A673 (cell line): Measurements from ENCODE around the gene SEZ6L2. TPM values are rescaled to one million over a fixed set of nuclear protein-coding genes. Genes with fewer than 3 reads are reported as not detected.

Source experiments
- BruUV-seq: library from RNA; stranded (reverse); fragments of 400-500 nt; replicated peaks from 2 replicates; lab custom pipeline; 2021; lab: Mats Ljungman, UMichigan
- CTCF ChIA-PET: fragments of 300-600 bp; sonication (Branson Sonifier 250); formaldehyde crosslinking; loops from one replicate; lab custom pipeline; 2022; ENCODE audit warnings: antibody characterized with exemption; lab: Charles Lee
- POLR2A ChIA-PET: fragments of 300-600 bp; sonication (Branson Sonifier 250); formaldehyde crosslinking; loops from one replicate; lab custom pipeline; 2022; ENCODE audit warnings: antibody characterized with exemption; ENCODE audit not compliant: low non-redundant PET; lab: Charles Lee
- DNase-seq: peaks from one replicate; pipeline ENCODE4 v3.0.0-alpha.2; 2015; ENCODE audit warnings: low spot score
- H3K27ac ChIP-seq: fragments of 200-600 bp; sonication (generic); 2 replicates; pipeline ENCODE4 v1.5.1; 2016; ENCODE audit warnings: mixed run types, low read depth, mild to moderate bottlenecking, mixed read lengths, antibody characterized with exemption, low read length; ENCODE audit not compliant: poor library complexity, severe bottlenecking
- H3K27me3 ChIP-seq: fragments of 200-600 bp; sonication (generic); replicated peaks from 2 replicates; pipeline ENCODE4 v1.6.1; 2017; ENCODE audit warnings: mixed run types, low read depth, mild to moderate bottlenecking, mixed read lengths, antibody characterized with exemption, low read length; ENCODE audit not compliant: insufficient read depth, poor library complexity
- H3K36me3 ChIP-seq: fragments of 200-600 bp; sonication (generic); 2 replicates; pipeline ENCODE4 v1.6.1; 2016; ENCODE audit warnings: mixed run types, mild to moderate bottlenecking, mixed read lengths, antibody characterized with exemption, low read length; ENCODE audit not compliant: insufficient read depth, poor library complexity, severe bottlenecking
- H3K4me1 ChIP-seq: fragments of 200-600 bp; sonication (generic); 2 replicates; pipeline ENCODE4 v1.6.1; 2017; ENCODE audit warnings: mixed run types, mild to moderate bottlenecking, mixed read lengths, antibody characterized with exemption, low read length; ENCODE audit not compliant: insufficient read depth, poor library complexity, severe bottlenecking
- H3K4me3 ChIP-seq: fragments of 200-600 bp; sonication (generic); 2 replicates; pipeline ENCODE4 v1.5.1; 2016; ENCODE audit warnings: low read depth, mixed run types, mild to moderate bottlenecking, mixed read lengths, low read length; ENCODE audit not compliant: poor library complexity, severe bottlenecking
- H3K9me3 ChIP-seq: fragments of 200-600 bp; sonication (generic); 2 replicates; pipeline ENCODE4 v1.6.1; 2016; ENCODE audit warnings: mixed run types, low read depth, mild to moderate bottlenecking, mixed read lengths, antibody characterized with exemption, low read length; ENCODE audit not compliant: poor library complexity, severe bottlenecking
- EZH2 ChIP-seq: fragments of 200-600 bp; sonication (generic); IDR thresholded peaks from 2 replicates; pipeline ENCODE4 v1.6.1; 2017; ENCODE audit warnings: borderline replicate concordance, low read depth, mild to moderate bottlenecking, mixed read lengths, antibody characterized with exemption, low read length; ENCODE audit not compliant: poor library complexity, severe bottlenecking
- intact Hi-C: fragments of 100-400 bp; cut with micrococcal nuclease; formaldehyde crosslinking; loops from one replicate; pipeline ENCODE4 v1.10.0; 2022; ENCODE audit not compliant: unreplicated experiment
- total RNA-seq: library from RNA; stranded (reverse); gene quantifications from 2 replicates; pipeline ENCODE4 v1.2.3, GENCODE V29; 2021
- TF ChIP-seq, protein P1 (sequence below): fragments of 300-800, 200-600 bp; sonication (generic); conservative IDR thresholded peaks from 2 replicates; pipeline ENCODE4 v1.5.1; 2017; ENCODE audit warnings: low read depth, mild to moderate bottlenecking, antibody characterized with exemption, low read length, moderate library complexity, mixed read lengths

The SEZ6L2 gene
- total RNA-seq, 1 experiment from 2014 or later, result 7.0 TPM

GRCh38 chr16:29862884-29863668 is 36.3 kb downstream of the SEZ6L2 start, which contains the start of gene CDIPT:
CDIPT (minus strand) TSS chr16:29863226; CDS start chr16:29862857, 369 bp downstream.
- peak; percentile 99 for DNase-seq
- peak within 1 kb of the TSS; percentile 99 for H3K27ac ChIP-seq
- peaks cover 4% of the 10 kb centered on the region for H3K4me1 ChIP-seq
- TF ChIP-seq, protein P1, sequence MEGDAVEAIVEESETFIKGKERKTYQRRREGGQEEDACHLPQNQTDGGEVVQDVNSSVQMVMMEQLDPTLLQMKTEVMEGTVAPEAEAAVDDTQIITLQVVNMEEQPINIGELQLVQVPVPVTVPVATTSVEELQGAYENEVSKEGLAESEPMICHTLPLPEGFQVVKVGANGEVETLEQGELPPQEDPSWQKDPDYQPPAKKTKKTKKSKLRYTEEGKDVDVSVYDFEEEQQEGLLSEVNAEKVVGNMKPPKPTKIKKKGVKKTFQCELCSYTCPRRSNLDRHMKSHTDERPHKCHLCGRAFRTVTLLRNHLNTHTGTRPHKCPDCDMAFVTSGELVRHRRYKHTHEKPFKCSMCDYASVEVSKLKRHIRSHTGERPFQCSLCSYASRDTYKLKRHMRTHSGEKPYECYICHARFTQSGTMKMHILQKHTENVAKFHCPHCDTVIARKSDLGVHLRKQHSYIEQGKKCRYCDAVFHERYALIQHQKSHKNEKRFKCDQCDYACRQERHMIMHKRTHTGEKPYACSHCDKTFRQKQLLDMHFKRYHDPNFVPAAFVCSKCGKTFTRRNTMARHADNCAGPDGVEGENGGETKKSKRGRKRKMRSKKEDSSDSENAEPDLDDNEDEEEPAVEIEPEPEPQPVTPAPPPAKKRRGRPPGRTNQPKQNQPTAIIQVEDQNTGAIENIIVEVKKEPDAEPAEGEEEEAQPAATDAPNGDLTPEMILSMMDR, result peak; percentile 88
- no peak for TF ChIP-seq EZH2
- H3K4me3 ChIP-seq, result peak within 1 kb of the TSS; percentile 96
- ChIA-PET CTCF (interaction anchor here (0.5 to 1.1 kb wide), 3 partner anchors 15 to 148 kb away, joined by 6 to 7 read pairs (median 7); partner anchors contain the start of gene MAZ), POLR2A (no interaction called here)
- intact Hi-C loops, result loop anchor here (2.0 to 10.0 kb wide), 2 partner anchors 48 to 100 kb away; partner anchors contain the start of genes PAGR1, PRRT2 and TMEM219
- peaks cover 12% of the 10 kb centered on the region for H3K36me3 ChIP-seq
- TSS peak; percentile 78 for BruUV-seq
- H3K27me3 ChIP-seq, result no peaks in the 10 kb centered on the region
- no peaks in the 10 kb centered on the region for H3K9me3 ChIP-seq

DNA sequence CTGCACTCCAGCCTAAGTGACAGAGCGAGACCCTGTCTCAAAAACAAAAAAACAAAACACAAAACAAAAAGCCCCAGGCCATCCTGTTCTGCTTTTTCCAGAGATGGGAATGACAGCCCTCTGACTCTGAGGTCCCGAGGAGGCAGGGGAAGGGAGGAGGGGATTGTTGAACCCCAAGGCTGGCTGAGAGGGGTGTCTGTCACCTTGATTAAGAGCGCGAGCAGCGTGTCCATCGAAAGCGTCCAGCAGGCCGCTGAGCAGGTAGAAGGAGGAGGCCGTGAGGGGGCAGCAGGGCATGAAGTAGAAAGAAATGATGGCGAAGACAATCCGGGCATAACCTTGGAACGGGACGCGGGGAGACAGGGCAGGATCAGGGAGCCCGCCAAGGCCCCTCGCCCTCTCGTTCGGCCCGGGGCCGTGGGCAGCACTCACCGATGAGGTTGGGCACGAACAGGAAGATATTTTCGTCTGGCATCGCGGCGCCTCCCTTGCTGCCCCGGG is 36.9 kb downstream of the SEZ6L2 start:
- Histone ChIP-seq H3K27ac (peak overlapping the region; percentile 99), H3K4me1 (peaks cover 4% of the 10 kb centered on the region), H3K9me3 (no peaks in the 10 kb centered on the region), H3K27me3 (no peaks in the 10 kb centered on the region), H3K36me3 (peaks cover 12% of the 10 kb centered on the region), H3K4me3 (peak overlapping the region; percentile 96)
- POLR2A ChIA-PET, result no interaction called here
- DNase-seq, result no peak
- BruUV-seq, result no TSS peak
- CTCF ChIA-PET, result no interaction called here
- no peak for TF ChIP-seq EZH2
- TF ChIP-seq, protein P1, result no peak
- intact Hi-C loops, result loop anchor here (2.0 to 10.0 kb wide), 2 partner anchors 48 to 100 kb away; partner anchors contain the start of genes PAGR1, PRRT2 and TMEM219

DNA sequence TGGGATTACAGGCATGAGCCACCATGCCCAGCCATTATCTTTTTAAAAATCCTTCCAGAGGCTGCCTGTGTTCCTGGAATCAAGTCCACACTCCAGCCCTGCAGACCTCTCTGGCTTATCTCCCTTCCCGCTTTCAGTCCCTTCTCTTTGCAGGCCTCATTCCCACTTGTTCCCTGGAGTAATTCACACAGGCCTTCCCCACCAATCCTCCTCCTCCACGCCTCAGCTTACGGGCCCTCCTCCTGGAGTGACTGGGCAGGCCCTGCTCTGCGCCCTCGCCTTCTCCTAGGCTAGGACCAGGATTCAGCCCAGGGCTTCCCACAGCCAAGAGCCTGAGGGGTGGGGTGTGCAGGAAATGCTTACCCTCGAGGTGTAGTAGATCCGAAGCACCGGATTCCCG is 39.1 kb downstream of the SEZ6L2 start:
- no TSS peak for BruUV-seq
- H3K27me3 ChIP-seq, result no peaks in the 10 kb centered on the region
- no peak overlapping the region for H3K27ac ChIP-seq
- CTCF ChIA-PET, result no interaction called here
- H3K4me3 ChIP-seq, result no peak overlapping the region
- no peaks in the 10 kb centered on the region for H3K9me3 ChIP-seq
- TF ChIP-seq, protein P1, result no peak
- TF ChIP-seq EZH2, result no peak
- peaks cover 12% of the 10 kb centered on the region for H3K36me3 ChIP-seq
- POLR2A ChIA-PET, result no interaction called here
- intact Hi-C loops, result loop anchor here (10.0 kb wide), 1 partner anchor 45 kb away; the partner anchor contains the start of genes PAGR1 and PRRT2
- peaks cover 4% of the 10 kb centered on the region for H3K4me1 ChIP-seq
- no peak for DNase-seq
